H1 (cell line): ENCODE results near the gene CAPN8. TPM values are rescaled to one million over a fixed set of nuclear protein-coding genes. Genes with fewer than 3 reads are reported as not detected.

Experiments
- CTCF ChIA-PET: fragments of 300-600 bp; sonication (Branson Sonifier 250); formaldehyde crosslinking; loops from one replicate; lab custom pipeline; 2021; ENCODE audit not compliant: partially characterized antibody; lab: Charles Lee
- POLR2A ChIA-PET: fragments of 300-600 bp; sonication (Branson Sonifier 250); formaldehyde crosslinking; loops from one replicate; lab custom pipeline; 2021; ENCODE audit warnings: inconsistent platforms; ENCODE audit not compliant: partially characterized antibody; lab: Charles Lee
- DNase-seq, 2 experiments: peaks; one replicate each; pipeline versions ENCODE4 v3.0.0 to v3.0.0-alpha.2; 2010 to 2022; ENCODE audit warnings: low spot score in 2 of 2, low read depth in 1 of 2, mixed read lengths in 1 of 2
- FAIRE-seq: peaks from 2 replicates; lab custom pipeline; 2011; peaks lifted over from hg19 to GRCh38; lab: Jason Lieb, UNC
- H2AFZ ChIP-seq: 2 replicates; pipeline ENCODE4 v1.8.1; 2012; ENCODE audit warnings: low read length, inconsistent platforms
- H2AK5ac ChIP-seq: 2 replicates; pipeline ENCODE4 v1.6.1; 2013; ENCODE audit warnings: low read depth, low read length
- H2BK120ac ChIP-seq: replicated peaks from 2 replicates; pipeline ENCODE3; 2013; ENCODE audit warnings: low read depth, low read length, inconsistent platforms
- H2BK12ac ChIP-seq: 2 replicates; pipeline ENCODE4 v1.6.1; 2013; ENCODE audit warnings: low read depth, low read length
- H2BK15ac ChIP-seq: 2 replicates; pipeline ENCODE4 v1.6.1; 2013; ENCODE audit warnings: low read length
- H2BK20ac ChIP-seq: 2 replicates; pipeline ENCODE4 v1.6.1; 2013; ENCODE audit warnings: low read length
- H2BK5ac ChIP-seq: 2 replicates; pipeline ENCODE4 v1.6.1; 2013; ENCODE audit warnings: low read depth, low read length
- H3K14ac ChIP-seq: 2 replicates; pipeline ENCODE4 v1.6.1; 2013; ENCODE audit warnings: inconsistent platforms; ENCODE audit not compliant: insufficient read length
- H3K18ac ChIP-seq: 2 replicates; pipeline ENCODE4 v1.6.1; 2013; ENCODE audit warnings: low read length; ENCODE audit errors: extremely low read depth
- H3K23ac ChIP-seq: 2 replicates; pipeline ENCODE4 v1.6.1; 2013; ENCODE audit warnings: inconsistent platforms; ENCODE audit not compliant: insufficient read length
- H3K23me2 ChIP-seq: 2 replicates; pipeline ENCODE4 v1.6.1; 2013; ENCODE audit warnings: low read depth, low read length
- H3K27ac ChIP-seq: 2 replicates; pipeline ENCODE4 v1.6.1; 2011; ENCODE audit warnings: low read depth, low read length, inconsistent platforms
- H3K27me3 ChIP-seq, 4 experiments: replicated peaks in 1 of 4; 1 replicate in 1 of 4; 2 replicates in 3 of 4; pipeline versions ENCODE4 v1.6.1 to v1.8.1; 2011 to 2013; ENCODE audit warnings: low read length in 3 of 4, mild to moderate bottlenecking in 3 of 4, inconsistent platforms in 2 of 4, mixed read lengths in 2 of 4, moderate library complexity in 1 of 4; ENCODE audit not compliant: control insufficient read depth in 3 of 4, insufficient read depth in 3 of 4; ENCODE audit errors: extremely low read depth in 1 of 4
- H3K36me3 ChIP-seq, 4 experiments: 2 replicates each; pipeline versions ENCODE4 v1.6.1 to v1.8.1; 2011 to 2013; ENCODE audit warnings: mild to moderate bottlenecking in 4 of 4, low read length in 3 of 4, moderate library complexity in 2 of 4, control low read depth in 1 of 4, inconsistent platforms in 1 of 4; ENCODE audit not compliant: insufficient read depth in 4 of 4, control insufficient read depth in 2 of 4
- H3K4ac ChIP-seq: replicated peaks from 2 replicates; pipeline ENCODE3; 2013; ENCODE audit warnings: low read length, low read depth, mixed read lengths, inconsistent platforms; ENCODE audit not compliant: insufficient read length
- H3K4me1 ChIP-seq, 4 experiments: replicated peaks in 1 of 4; 1 replicate in 1 of 4; 2 replicates in 3 of 4; pipeline versions ENCODE4 v1.6.1 to v1.8.1; 2011 to 2013; ENCODE audit warnings: low read length in 3 of 4, inconsistent platforms in 2 of 4, mixed read lengths in 1 of 4; ENCODE audit not compliant: insufficient read depth in 4 of 4, control insufficient read depth in 3 of 4
- H3K4me2 ChIP-seq, 2 experiments: 2 replicates each; pipeline versions ENCODE4 v1.6.1 to v1.8.1; 2011 to 2013; ENCODE audit warnings: low read depth in 2 of 2, low read length in 2 of 2, control low read depth in 1 of 2, inconsistent platforms in 1 of 2, mild to moderate bottlenecking in 1 of 2; ENCODE audit not compliant: insufficient read depth in 1 of 2
- H3K4me3 ChIP-seq, 4 experiments: fragments of 200-600, 300-600 bp in 1 of 4; sonication (generic), shearing (Covaris generic), sonication (Bioruptor Twin) in 1 of 4; 2 replicates each; pipeline versions ENCODE4 v1.5.1 to v1.8.1; 2011 to 2016; ENCODE audit warnings: low read length in 4 of 4, low read depth in 3 of 4, control low read depth in 2 of 4, inconsistent platforms in 2 of 4, mild to moderate bottlenecking in 2 of 4, mixed read lengths in 1 of 4, moderate library complexity in 1 of 4; ENCODE audit not compliant: insufficient read depth in 2 of 4; ENCODE audit errors: extremely low read depth in 1 of 4
- H3K56ac ChIP-seq: replicated peaks from 2 replicates; pipeline ENCODE3; 2013; ENCODE audit warnings: low read depth, mild to moderate bottlenecking, mixed read lengths, low read length, inconsistent platforms; ENCODE audit not compliant: insufficient read length
- H3K79me1 ChIP-seq: 2 replicates; pipeline ENCODE4 v1.6.1; 2013; ENCODE audit warnings: low read depth, low read length, control low read depth
- H3K79me2 ChIP-seq, 2 experiments: 2 replicates each; pipeline versions ENCODE4 v1.6.1 to v1.8.1; 2012 to 2013; ENCODE audit warnings: low read length in 2 of 2, mild to moderate bottlenecking in 2 of 2, inconsistent platforms in 1 of 2; ENCODE audit not compliant: insufficient read depth in 2 of 2, control insufficient read depth in 1 of 2
- H3K9ac ChIP-seq, 4 experiments: replicated peaks in 1 of 4; 1 replicate in 1 of 4; 2 replicates in 3 of 4; pipeline versions ENCODE4 v1.6.1 to v1.8.1; 2011 to 2013; ENCODE audit warnings: low read depth in 3 of 4, low read length in 3 of 4, control low read depth in 2 of 4, mild to moderate bottlenecking in 2 of 4, moderate library complexity in 2 of 4, inconsistent platforms in 1 of 4; ENCODE audit errors: extremely low read depth in 1 of 4
- H3K9me3 ChIP-seq, 2 experiments: 2 replicates each; pipeline versions ENCODE4 v1.6.1 to v1.8.1; 2012 to 2013; ENCODE audit warnings: mild to moderate bottlenecking in 2 of 2, moderate library complexity in 2 of 2, control low read depth in 1 of 2, inconsistent platforms in 1 of 2, low read depth in 1 of 2, low read length in 1 of 2, mixed read lengths in 1 of 2; ENCODE audit not compliant: insufficient read depth in 2 of 2
- H4K20me1 ChIP-seq, 2 experiments: replicated peaks in 1 of 2; 2 replicates each; pipeline versions ENCODE3 to v1.8.1; 2011 to 2013; ENCODE audit warnings: inconsistent platforms in 2 of 2, low read length in 2 of 2, mild to moderate bottlenecking in 1 of 2; ENCODE audit not compliant: insufficient read depth in 2 of 2, control insufficient read depth in 1 of 2
- H4K5ac ChIP-seq: 2 replicates; pipeline ENCODE4 v1.6.1; 2013; ENCODE audit warnings: low read length, low read depth, mixed read lengths, inconsistent platforms; ENCODE audit not compliant: insufficient read length
- H4K8ac ChIP-seq: 2 replicates; pipeline ENCODE4 v1.8.0; 2013; ENCODE audit warnings: mild to moderate bottlenecking, moderate library complexity, low read length, inconsistent platforms; ENCODE audit not compliant: insufficient read depth; ENCODE audit errors: extremely low read depth
- H4K91ac ChIP-seq: replicated peaks from 2 replicates; pipeline ENCODE3; 2013; ENCODE audit warnings: low read length, mixed read lengths, inconsistent platforms; ENCODE audit not compliant: insufficient read length
- CHD1 ChIP-seq: IDR thresholded peaks from 2 replicates; pipeline ENCODE4 v1.6.1; 2012; ENCODE audit warnings: low read depth, low read length, improper control_type of control experiment
- CHD2 ChIP-seq: IDR thresholded peaks from 2 replicates; pipeline ENCODE4 v1.6.1; 2012; ENCODE audit warnings: low read length, improper control_type of control experiment
- KDM1A ChIP-seq: fragments of 200-600, 300-600 bp; sonication (generic); IDR thresholded peaks from 2 replicates; pipeline ENCODE4 v1.7.1; 2016; ENCODE audit warnings: mild to moderate bottlenecking, low read length, borderline replicate concordance
- KDM5A ChIP-seq: fragments of 200-600 bp; IDR thresholded peaks from 2 replicates; pipeline ENCODE4 v1.7.1; 2012; ENCODE audit warnings: mild to moderate bottlenecking, low read length, inconsistent platforms, mixed read lengths
- MAFK ChIP-seq: IDR thresholded peaks from 2 replicates; pipeline ENCODE4 v1.6.1; 2012; ENCODE audit warnings: low read depth, mild to moderate bottlenecking, improper control_type of control experiment, low read length
- RAD21 ChIP-seq, 2 experiments: IDR thresholded peaks in 1 of 2; conservative IDR thresholded peaks in 1 of 2; 2 replicates each; pipeline ENCODE4 v1.6.1; 2011; ENCODE audit warnings: low read depth in 2 of 2, low read length in 2 of 2, improper control_type of control experiment in 1 of 2, inconsistent platforms in 1 of 2, mild to moderate bottlenecking in 1 of 2, moderate library complexity in 1 of 2
- RFX5 ChIP-seq: IDR thresholded peaks from 2 replicates; pipeline ENCODE4 v1.6.1; 2011; ENCODE audit warnings: low read depth, low read length, improper control_type of control experiment, borderline replicate concordance
- RNF2 ChIP-seq: fragments of 200-900, 300-1000 bp; sonication (generic); IDR thresholded peaks from 2 replicates; pipeline ENCODE4 v1.7.1; 2016; ENCODE audit warnings: borderline replicate concordance, low read depth, mild to moderate bottlenecking, antibody characterized with exemption, low read length; ENCODE audit not compliant: poor library complexity, severe bottlenecking; ENCODE audit errors: missing control alignments
- SIRT6 ChIP-seq: IDR thresholded peaks from one replicate; pipeline ENCODE4 v1.7.1; 2012; ENCODE audit warnings: low read length, inconsistent platforms
- SUZ12 ChIP-seq: fragments of 200-600 bp; sonication (generic); IDR thresholded peaks from 2 replicates; pipeline ENCODE4 v1.6.1; 2012; ENCODE audit warnings: mild to moderate bottlenecking, inconsistent platforms, low read length, moderate library complexity, mixed read lengths
- TCF12 ChIP-seq: IDR thresholded peaks from 2 replicates; pipeline ENCODE4 v1.6.1; 2011; ENCODE audit warnings: low read depth, mild to moderate bottlenecking, low read length
- WGBS, 2 experiments: shearing (Covaris generic) in 1 of 2; methylation state at CpG; one replicate each; pipeline versions ENCODE4 v1.1.6 to v1.1.7; 2013 to 2015; ENCODE audit warnings: low lambda C conversion rate in 2 of 2, mixed read lengths in 2 of 2, inconsistent platforms in 1 of 2, low coverage in 1 of 2, missing lambda C conversion rate in 1 of 2; ENCODE audit not compliant: insufficient replicate concordance in 2 of 2, insufficient coverage in 1 of 2, insufficient read length in 1 of 2; ENCODE audit errors: extremely low coverage in 1 of 2, missing lambda C conversion rate in 1 of 2; 5-methylcytosine and 5-hydroxymethylcytosine counted together
- polyA plus RNA-seq, 7 experiments: library from polyadenylated mRNA; depleted of rRNA in 3 of 7; stranded (reverse) in 5 of 7; unstranded in 2 of 7; fragments of >200 nt in 5 of 7; fragments of 200-250 nt in 2 of 7; gene quantifications; 1 replicate in 5 of 7; 2 replicates in 1 of 7; 4 replicates in 1 of 7; pipeline versions ENCODE4 v1.2.1 to v1.2.3, GENCODE V29; 2011 to 2013; ENCODE audit warnings: missing spikeins in 2 of 7, mixed read lengths in 2 of 7
- total RNA-seq: library from RNA; stranded (reverse); fragmentation: NEBNext Ultra II Directional; extraction: Animal tissue kit (Norgen Biotek cat#: 25700); gene quantifications from 2 replicates; pipeline ENCODE4 v1.2.1, GENCODE V29; 2021
- TF ChIP-seq, protein P1 (sequence below): IDR thresholded peaks from 2 replicates; pipeline ENCODE4 v1.6.1; 2011; ENCODE audit warnings: low read depth, mild to moderate bottlenecking, low read length; ENCODE audit not compliant: insufficient read depth
- TF ChIP-seq, protein P2 (sequence below): IDR thresholded peaks from 2 replicates; pipeline ENCODE4 v1.6.1; 2012; ENCODE audit warnings: inconsistent platforms

Gene CAPN8
- total and polyA plus RNA-seq, 2 of the 8 experiments (the other 6 are each of a cell fraction or from before 2014, with no cell fraction given): 0.20 to 0.26 TPM

DNA sequence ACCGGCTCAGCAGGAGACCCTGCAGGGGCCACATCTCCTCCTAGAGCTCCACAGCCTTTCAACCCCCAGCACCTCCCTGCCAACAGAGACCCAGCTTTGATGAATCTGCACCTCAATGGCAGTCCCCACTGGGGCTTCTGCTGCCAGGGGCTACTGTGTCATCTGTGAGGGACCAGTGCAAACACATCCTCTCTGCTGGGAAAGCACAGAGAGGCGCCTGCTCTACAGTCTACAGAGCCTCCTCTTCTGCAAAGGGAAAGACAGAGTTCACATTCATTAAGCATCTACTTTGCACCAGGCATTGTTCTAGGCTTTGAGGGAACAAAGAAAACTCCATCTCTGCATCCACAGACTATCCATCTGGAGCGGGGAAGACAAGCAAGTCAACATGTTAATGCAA, 125.8 kb downstream of the CAPN8 start:
- Histone ChIP-seq H4K8ac (no peak overlapping the region), H3K79me2 (no peaks in the 10 kb centered on the region), H3K36me3 (no peaks in the 10 kb centered on the region), H3K9ac (no peak overlapping the region), H2AK5ac (no peak overlapping the region), H4K5ac (no peak overlapping the region), H4K20me1 (no peaks in the 10 kb centered on the region), H3K23me2 (no peaks in the 10 kb centered on the region), H2BK15ac (no peak overlapping the region), H3K23ac (no peak overlapping the region), H2BK20ac (no peak overlapping the region), H3K14ac (no peak overlapping the region), H4K91ac (no peak overlapping the region), H2BK5ac (no peak overlapping the region), H3K56ac (no peak overlapping the region), H3K4me3 (no peak overlapping the region), H3K27ac (no peak overlapping the region), H3K4ac (no peak overlapping the region), H3K18ac (no peak overlapping the region), H3K4me2 (no peak overlapping the region), H3K4me1 (peaks cover 0 to 3% (median 0%) of the 10 kb centered on the region in 4 experiments; a peak in 1 of 7 replicates), H2BK12ac (no peak overlapping the region), H3K9me3 (no peaks in the 10 kb centered on the region), H3K27me3 (no peaks in the 10 kb centered on the region), H2AFZ (no peak overlapping the region), H3K79me1 (no peaks in the 10 kb centered on the region), H2BK120ac (no peak overlapping the region)
- WGBS, 2 experiments: 83% methylated on average over 2 of the region's 3 CpGs; no CpG with 5 or more reads in 1 of the 2 experiments
- DNase-seq (no peak), FAIRE-seq (no peak)
- ChIA-PET POLR2A (no interaction called here), CTCF (interaction anchor here (0.6 to 6.4 kb wide), 11 partner anchors 8 to 209 kb away, joined by 3 to 33 read pairs (median 8); no protein-coding TSS in a partner anchor)
- TF ChIP-seq TCF12 (no peak), CHD2 (no peak), MAFK (no peak), KDM1A (no peak), CHD1 (no peak), KDM5A (no peak), RNF2 (no peak), RFX5 (no peak), SIRT6 (no peak), SUZ12 (no peak), RAD21 (IDR thresholded peaks at IDR 0.05 in 1 of 2, conservative IDR thresholded peaks at IDR 0.05 in 1 of 2; ENCODE audit: low read depth in 2 of 2, low read length in 2 of 2) (no peak)
- TF ChIP-seq, protein P1, sequence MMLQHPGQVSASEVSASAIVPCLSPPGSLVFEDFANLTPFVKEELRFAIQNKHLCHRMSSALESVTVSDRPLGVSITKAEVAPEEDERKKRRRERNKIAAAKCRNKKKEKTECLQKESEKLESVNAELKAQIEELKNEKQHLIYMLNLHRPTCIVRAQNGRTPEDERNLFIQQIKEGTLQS: no peak
- TF ChIP-seq, protein P2, sequence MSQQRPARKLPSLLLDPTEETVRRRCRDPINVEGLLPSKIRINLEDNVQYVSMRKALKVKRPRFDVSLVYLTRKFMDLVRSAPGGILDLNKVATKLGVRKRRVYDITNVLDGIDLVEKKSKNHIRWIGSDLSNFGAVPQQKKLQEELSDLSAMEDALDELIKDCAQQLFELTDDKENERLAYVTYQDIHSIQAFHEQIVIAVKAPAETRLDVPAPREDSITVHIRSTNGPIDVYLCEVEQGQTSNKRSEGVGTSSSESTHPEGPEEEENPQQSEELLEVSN: no peak
